Retinal pigment epithelial cell (primary cell): ENCODE results near the gene TXLNG.

Experiments
- DNase-seq: peaks from one replicate; pipeline ENCODE4 v3.0.0-alpha.2; 2010; ENCODE audit warnings: low read depth
- H3K4me3 ChIP-seq: 2 replicates; pipeline ENCODE4 v1.5.1; 2011; ENCODE audit warnings: mild to moderate bottlenecking, low read length, control low read depth, moderate library complexity
- TF ChIP-seq, protein P1 (sequence below): conservative IDR thresholded peaks from 2 replicates; pipeline ENCODE4 v1.5.1; 2011; ENCODE audit warnings: low read depth, low read length, control low read depth, inconsistent platforms

The TXLNG gene

DNA sequence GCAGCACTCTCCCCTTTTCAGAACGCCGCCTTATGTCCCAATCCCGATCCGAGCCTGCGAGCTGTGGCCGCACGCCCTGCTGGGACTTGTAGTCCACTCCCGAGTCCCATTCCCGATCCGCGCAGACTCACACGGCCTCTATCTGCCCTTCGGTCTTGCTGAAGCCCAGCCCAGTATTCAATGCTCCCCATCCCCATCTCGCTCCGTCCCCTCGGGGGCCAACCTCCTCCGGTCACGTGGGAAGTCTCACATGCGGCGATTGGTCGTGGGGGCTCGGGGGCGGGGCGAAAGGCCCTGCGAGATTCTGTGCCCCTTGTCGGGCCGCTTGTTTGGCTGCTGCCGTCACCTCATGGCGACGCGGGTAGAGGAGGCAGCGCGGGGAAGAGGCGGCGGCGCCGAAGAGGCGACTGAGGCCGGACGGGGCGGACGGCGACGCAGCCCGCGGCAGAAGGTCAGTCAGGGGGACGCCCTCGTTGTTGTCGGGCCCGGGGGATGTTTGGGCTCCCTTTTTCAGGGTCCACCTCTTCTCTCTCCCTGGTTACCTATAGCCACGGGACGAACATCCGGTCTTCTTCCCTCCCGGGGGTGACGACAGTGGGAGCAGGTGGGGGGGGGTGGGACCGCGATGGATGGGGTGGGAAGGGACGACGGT is at the start of gene TXLNG:
Gene TXLNG (plus strand): TSS at position 328 of the 652 bp plus-strand sequence. CDS start 22 bp downstream, at position 350.
- peak within 1 kb of the TSS; percentile 92 for H3K4me3 ChIP-seq
- TF ChIP-seq, protein P1, sequence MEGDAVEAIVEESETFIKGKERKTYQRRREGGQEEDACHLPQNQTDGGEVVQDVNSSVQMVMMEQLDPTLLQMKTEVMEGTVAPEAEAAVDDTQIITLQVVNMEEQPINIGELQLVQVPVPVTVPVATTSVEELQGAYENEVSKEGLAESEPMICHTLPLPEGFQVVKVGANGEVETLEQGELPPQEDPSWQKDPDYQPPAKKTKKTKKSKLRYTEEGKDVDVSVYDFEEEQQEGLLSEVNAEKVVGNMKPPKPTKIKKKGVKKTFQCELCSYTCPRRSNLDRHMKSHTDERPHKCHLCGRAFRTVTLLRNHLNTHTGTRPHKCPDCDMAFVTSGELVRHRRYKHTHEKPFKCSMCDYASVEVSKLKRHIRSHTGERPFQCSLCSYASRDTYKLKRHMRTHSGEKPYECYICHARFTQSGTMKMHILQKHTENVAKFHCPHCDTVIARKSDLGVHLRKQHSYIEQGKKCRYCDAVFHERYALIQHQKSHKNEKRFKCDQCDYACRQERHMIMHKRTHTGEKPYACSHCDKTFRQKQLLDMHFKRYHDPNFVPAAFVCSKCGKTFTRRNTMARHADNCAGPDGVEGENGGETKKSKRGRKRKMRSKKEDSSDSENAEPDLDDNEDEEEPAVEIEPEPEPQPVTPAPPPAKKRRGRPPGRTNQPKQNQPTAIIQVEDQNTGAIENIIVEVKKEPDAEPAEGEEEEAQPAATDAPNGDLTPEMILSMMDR: no peak
- peak; percentile 99 for DNase-seq

DNA sequence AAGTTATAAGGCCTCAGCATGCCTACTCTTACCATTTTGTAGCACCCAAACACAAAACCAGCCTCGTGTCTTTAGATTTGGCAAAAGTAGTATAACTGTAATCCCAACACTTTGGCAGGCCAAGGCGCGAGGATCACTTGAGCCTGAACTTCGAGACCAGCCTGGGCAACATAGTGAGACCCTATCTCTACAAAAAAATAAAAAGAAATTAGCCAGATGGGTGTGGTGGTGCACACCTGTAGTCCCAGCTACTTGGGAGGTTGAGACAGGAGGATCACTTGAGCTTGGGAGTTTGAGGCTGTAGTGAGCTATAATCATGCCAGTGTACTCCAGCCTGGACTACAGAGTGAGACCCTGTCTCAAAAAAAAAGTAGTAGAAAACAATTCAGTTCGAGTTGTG is 49.2 kb upstream of the TXLNG start:
- DNase-seq: no peak
- no peak overlapping the region for H3K4me3 ChIP-seq
- TF ChIP-seq, protein P1: no peak

DNA sequence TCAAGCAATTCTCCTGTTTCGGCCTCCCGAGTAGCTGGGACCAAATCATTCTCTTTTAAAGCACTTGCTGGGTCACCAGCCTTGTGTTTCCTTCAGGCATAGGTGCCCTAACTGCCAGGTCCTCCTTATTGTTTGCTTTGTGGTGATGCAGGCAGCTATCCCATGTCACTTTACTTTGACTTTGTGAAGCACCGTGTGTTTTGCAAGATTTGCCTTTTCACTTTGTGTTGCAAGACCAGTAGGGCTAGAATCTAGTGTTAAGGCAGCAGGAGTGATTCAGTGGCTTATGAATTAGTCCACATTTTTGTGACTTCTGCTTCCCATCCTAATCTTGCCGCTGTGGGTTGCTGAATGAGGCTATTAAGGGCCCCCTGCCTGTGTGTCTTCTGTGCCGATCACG is 46.7 kb upstream of the TXLNG start:
- DNase-seq: no peak
- TF ChIP-seq, protein P1: no peak
- H3K4me3 ChIP-seq: no peak overlapping the region

DNA sequence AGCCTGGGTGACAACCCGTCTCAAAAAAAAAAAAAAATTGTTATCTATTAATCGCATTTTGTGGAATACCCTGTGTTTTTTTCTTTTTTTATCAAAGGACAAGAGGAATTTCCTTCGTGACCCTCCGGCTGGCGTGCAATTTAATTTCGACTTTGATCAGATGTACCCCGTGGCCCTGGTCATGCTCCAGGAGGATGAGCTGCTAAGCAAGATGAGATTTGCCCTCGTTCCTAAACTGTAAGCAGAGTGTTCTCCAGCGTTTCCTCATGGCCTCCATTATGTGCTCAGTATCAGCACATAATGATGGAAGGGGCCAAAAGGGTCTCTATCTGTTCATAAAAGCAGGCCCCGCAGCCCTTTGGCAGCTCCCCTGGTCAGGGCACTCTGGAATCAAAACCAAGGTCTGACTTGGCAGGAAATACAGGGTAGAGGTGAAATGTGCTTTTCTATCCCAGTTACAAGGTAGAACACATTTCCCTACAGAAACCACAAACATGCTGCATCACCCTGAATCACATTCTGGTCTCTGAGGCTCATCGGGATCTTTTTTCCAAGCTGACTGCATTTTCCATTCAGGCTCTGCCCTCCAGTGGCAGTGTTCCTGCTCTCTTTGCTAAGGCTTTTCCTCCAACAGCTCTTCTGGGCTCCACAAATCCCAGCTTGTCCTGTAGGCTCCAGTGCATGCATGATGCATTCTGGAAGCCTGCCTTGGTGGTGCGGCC is 42.5 kb upstream of the TXLNG start:
- TF ChIP-seq, protein P1: peak; percentile 20

DNA sequence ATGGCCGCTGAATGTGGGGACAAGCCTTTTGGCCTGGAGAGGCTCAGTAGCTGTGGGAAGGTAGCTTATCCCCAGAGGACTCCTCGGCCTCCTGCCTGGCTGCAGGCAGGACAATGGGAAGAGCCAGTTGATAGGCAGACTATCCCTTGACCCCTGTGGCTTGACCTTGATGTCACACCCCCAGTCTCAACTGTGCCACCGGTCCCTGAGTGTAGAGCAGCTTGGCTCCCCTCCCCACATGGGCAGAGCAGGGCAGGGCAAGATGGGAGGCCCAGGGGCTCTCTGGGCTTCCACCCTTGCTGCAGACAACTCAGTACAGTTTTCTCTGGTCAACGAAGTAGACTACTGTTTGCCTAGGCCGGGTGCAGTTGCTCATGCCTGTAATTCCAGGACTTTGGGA is 41.2 kb upstream of the TXLNG start:
- H3K4me3 ChIP-seq: no peak overlapping the region
- TF ChIP-seq, protein P1: no peak
- no peak for DNase-seq

More for the DNA sequence above, 42.5 kb upstream of the TXLNG start:
- peak; percentile 5 for DNase-seq
- no peak overlapping the region for H3K4me3 ChIP-seq

DNA sequence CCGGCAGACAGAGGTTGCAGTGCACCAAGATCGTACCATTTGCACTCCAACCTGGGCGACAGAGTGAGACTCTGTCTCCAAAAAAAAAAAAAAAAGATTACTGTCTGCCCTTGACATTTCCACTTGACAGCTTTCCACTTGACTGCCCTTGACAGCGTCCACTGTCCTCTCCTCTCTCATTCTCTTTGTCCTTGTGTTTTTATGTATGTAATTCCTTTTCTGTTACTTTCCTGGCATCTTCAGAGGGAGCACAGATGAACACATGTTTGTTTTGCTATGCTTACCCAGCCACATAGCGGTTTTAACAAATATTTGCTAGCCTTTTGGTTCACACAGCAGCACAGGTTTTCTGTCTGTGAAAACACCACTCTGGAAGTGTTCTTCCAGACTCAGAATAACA is 40.6 kb upstream of the TXLNG start:
- H3K4me3 ChIP-seq: no peak overlapping the region
- TF ChIP-seq, protein P1: no peak
- no peak for DNase-seq

DNA sequence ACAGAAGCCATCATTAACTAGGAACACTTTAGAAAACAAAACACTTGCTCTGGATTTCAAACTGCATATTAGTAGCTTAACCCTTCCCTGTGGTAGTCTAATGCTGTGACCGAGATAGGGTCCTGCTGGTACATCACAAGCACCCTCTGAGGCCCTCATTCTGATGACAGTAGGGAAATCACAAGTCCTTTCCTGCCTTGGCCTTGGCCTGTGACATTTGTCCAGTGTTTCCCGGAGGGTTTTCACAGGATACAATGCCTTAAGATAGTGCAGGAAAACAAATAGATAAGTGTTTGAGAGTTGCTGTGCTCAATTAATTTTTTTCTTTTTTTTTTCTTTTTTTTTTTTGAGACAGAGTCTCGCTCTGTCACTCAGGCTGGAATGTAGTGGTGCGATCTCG is 37.8 kb upstream of the TXLNG start:
- H3K4me3 ChIP-seq: no peak overlapping the region
- TF ChIP-seq, protein P1: no peak
- DNase-seq: no peak
